NCI-H128 (cell line): ENCODE data around the gene ZNF511.

Experiments used
- DNase-seq: peaks from one replicate; lab custom pipeline; 2025; ENCODE audit not compliant: unreplicated experiment; lab: John Stamatoyannopoulos, UW

Gene ZNF511

GRCh38 chr10:133351408-133352318, 42.9 kb downstream of the ZNF511 start:
- DNase-seq, result no peak

DNA sequence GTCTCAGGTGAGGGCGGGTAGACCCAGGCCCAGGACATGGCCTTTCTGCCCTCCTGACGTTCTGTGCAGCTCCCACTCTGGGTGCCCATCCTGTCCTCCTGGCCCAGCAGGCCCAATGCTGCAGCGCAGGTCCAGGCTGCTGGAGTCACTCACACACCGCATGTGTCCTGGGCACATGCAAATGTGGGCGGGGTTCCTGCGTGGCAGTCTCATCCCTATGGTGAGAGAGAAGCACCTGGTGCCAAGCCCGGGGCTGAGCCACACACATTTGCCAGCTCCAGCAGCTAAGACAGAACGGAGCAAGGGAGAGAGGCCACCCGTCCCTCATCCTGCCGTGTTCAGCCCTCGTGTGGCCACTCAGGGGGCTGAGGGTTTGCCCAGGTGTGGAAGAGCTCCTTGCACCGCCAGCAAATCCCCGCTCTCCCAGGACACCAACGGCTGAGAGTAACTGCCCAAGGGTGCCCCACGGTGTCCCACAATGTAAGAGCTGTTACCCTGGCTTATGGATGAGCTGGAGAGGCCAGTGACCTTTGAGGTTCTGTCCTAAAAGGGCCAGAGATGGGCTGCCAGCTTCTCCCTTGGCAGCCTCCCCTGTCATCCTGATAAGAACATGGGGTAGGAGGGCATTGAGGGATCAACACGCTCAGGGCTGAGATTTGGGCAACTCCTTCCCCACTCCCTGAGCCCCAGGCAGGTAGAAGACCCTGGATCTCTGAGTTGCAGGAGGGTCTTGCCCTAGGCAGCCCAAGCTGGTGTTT, 44.7 kb downstream of the ZNF511 start:
- no peak for DNase-seq

- DNase-seq, result no peak
Measured at GRCh38 chr10:133353988-133354605, 45.4 kb downstream of the ZNF511 start.

GRCh38 chr10:133354672-133355240, 46.0 kb downstream of the ZNF511 start:
- DNase-seq, result no peak

- no peak for DNase-seq
Measured at GRCh38 chr10:133355266-133355665, 46.6 kb downstream of the ZNF511 start.

- no peak for DNase-seq
Measured at GRCh38 chr10:133355991-133356390, 47.3 kb downstream of the ZNF511 start.

GRCh38 chr10:133356549-133357284, 48.0 kb downstream of the ZNF511 start:
- no peak for DNase-seq

- no peak for DNase-seq
Measured at GRCh38 chr10:133357285-133358161, 48.8 kb downstream of the ZNF511 start, which contains the start of gene FUOM. FUOM (minus strand) TSS chr10:133358019; CDS start chr10:133358007, 12 bp downstream.

GRCh38 chr10:133358162-133358924, 49.6 kb downstream of the ZNF511 start:
- DNase-seq, result no peak

DNA sequence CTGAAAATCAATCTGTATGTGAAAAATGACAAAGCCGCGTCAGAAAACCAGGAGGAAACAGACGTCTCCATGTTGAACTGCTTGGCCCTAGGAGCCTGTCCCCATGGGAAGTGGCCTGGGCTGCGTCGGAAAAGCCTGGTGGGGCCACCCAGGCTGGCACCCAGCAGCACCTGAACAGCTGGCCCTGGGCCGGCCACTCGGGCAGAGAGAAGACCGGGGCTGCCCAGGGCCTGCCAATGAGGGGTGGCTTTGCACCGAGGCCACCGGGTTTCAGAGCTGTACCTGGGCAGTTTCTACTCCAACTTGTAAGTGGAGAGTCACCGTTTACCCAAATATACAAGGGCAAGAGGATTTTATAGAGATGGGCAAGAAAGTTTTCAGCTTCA, 50.2 kb downstream of the ZNF511 start:
- no peak for DNase-seq

DNA sequence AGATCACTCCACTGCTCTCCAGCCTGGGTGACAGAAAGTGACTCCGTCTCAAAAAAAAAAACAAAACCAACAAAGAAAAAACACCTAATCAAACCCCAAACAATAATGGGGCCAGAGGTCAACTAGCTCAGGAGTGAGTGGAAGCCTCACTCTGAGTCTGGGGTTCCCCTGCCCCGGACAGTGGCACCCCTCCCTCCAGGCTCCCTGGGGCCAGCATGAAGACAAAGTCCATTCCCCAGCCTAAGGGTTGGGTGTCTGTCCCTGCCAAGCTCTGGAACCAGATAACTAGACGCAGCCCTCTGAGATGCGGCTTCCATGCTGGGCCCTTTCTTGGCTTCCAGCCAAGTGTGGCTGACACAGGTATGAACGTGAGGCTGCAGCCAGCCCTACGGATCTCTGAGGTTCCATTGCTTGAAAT, 50.8 kb downstream of the ZNF511 start:
- DNase-seq, result peak; percentile 16

DNA sequence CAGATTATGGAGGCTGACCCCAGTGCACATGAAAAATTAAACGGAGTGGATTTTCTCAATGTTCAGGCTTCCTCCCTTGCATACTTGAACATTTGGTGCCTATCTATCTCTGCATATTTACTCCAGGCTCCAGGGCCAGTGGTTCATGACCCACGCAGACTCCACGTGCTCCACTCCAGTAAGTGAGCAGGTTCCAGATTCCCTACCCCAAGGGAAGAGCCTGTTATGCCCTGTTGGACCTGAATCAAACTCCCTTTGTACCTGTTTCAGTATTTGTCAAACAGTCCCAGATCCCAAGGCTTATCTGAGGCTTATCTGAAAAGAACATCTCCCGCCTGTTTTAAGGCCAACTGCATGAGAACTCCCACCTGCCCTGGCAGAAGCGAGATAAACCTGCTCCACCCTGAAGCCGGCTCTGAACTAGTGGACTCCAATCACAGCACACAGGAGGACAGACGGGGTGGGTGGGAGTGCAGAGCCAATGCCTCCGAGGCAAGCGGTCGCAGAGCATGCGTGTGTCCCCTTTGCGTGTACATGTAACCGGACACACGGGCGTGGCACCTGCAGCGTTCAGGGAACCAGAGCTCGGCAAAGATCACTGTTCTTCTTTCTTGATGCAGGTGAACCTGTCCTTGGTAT, 51.4 kb downstream of the ZNF511 start:
- DNase-seq, result no peak

- DNase-seq, result no peak
Measured at GRCh38 chr10:133361227-133361626, 52.5 kb downstream of the ZNF511 start.

DNA sequence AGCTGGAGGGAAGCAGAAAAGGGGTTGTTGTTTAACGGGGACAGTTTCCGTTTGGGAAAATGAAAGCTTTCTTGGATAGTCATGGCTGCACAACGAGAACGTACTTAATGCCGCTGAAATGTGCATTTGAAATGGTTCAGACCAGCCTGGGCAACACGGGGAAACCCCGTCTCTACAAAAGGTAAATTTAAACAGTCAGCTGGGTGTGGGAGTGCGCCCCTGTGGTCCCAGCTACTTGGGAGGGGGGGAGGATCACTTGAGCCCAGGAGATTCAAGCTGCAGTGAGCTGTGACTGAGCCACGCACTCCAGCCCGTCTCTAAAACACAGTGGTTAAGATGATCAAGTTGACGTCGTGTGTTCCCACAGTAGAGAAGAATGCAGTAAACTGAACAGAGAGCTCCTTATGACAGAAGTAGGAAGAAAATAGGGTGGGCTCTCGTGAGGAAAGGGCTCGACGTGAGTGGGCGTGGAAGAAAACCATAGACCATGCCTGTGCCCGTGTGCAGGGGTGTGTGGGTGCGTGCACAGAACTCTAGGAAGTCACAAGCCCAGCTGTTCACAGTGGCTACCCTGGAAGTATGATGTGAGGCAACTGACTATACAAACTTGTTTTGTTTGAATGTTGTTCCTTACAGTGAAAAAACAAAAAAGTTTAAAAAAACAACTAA, 53.2 kb downstream of the ZNF511 start:
- DNase-seq, result no peak
